ENCODE data around the gene PPP1R27. TPM values are rescaled to one million over a fixed set of nuclear protein-coding genes. Genes with fewer than 3 reads are reported as not detected.

PPP1R27 gene
- polyA plus RNA-seq, 1 donor (not counting 4 experiments of a cell fraction or from before 2014, with no cell fraction given) = 0.12 TPM

DNA sequence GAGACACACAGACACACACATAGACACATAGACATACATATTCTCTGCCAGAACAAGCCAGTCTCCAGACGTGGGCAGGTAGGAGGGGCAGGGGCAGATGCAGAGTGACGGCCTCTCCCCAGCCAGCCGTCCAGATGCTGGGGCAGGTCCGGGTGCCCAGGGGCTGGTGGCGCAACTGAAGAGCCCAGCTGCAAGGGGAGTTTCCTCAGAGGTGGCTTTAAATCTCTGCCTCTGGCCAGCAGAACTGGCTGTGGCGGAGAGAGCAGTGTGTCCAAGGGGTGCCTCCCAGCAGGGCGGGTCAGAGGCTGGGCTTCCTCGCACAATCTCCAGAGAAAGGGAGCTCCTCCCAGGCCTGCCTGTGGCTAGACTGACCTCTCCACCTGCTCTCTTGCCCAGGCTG, 40.3 kb downstream of the PPP1R27 start:
- H2AFZ ChIP-seq (ENCODE audit: control insufficient read depth, low read length) = no peak overlapping the region

GRCh38 chr17:81794074-81794476, 40.8 kb downstream of the PPP1R27 start:
- H3K27me3 ChIP-seq (ENCODE audit: control insufficient read depth, extremely low read depth, insufficient read depth, low read length) = no peaks in the 10 kb centered on the region
- TF ChIP-seq EZH2 (IDR thresholded peaks at IDR 0.05; ENCODE audit: low read length) (no peak), CTCF (optimal IDR thresholded peaks at IDR 0.05 in 1 of 3, IDR thresholded peaks at IDR 0.05 in 1 of 3, conservative IDR thresholded peaks at IDR 0.05 in 1 of 3; ENCODE audit: extremely low read depth in 1 of 3, insufficient read depth in 2 of 3, low read length in 3 of 3) (no peak)
- no peaks in the 10 kb centered on the region for H3K9me3 ChIP-seq (ENCODE audit: control insufficient read depth, low read depth, low read length)
- H3K79me2 ChIP-seq (ENCODE audit: control insufficient read depth, insufficient read depth, low read length) = no peaks in the 10 kb centered on the region
- dilution Hi-C loops (cut with MboI; ENCODE audit: extremely low pct_ligation_motif_present, low sequenced_read_pairs) = no loop called here
- H3K9ac ChIP-seq (ENCODE audit: control insufficient read depth, extremely low read depth, insufficient read depth, low read length) = no peak overlapping the region
- FAIRE-seq = no peak
- no peaks in the 10 kb centered on the region for H3K9me1 ChIP-seq (ENCODE audit: control insufficient read depth, extremely low read depth, insufficient read depth, low read length)
- no peak for DNase-seq (ENCODE audit: low read depth, low spot score)
- H3K4me1 ChIP-seq (ENCODE audit: control insufficient read depth, extremely low read depth, insufficient read depth, low read length) = no peaks in the 10 kb centered on the region
- H2AFZ ChIP-seq (ENCODE audit: control insufficient read depth, low read length) = no peak overlapping the region
- H3K4me3 ChIP-seq (ENCODE audit: control insufficient read depth in 2 of 3, extremely low read depth in 1 of 3, insufficient read depth in 2 of 3, low read depth in 1 of 3, low read length in 3 of 3) = no peak overlapping the region
- no peak overlapping the region for H3K27ac ChIP-seq (ENCODE audit: control insufficient read depth, insufficient read depth, low read length)
- no peaks in the 10 kb centered on the region for H3K36me3 ChIP-seq (ENCODE audit: control insufficient read depth in 2 of 2, extremely low read depth in 1 of 2, insufficient read depth in 2 of 2, low read length in 2 of 2)
- no peaks in the 10 kb centered on the region for H4K20me1 ChIP-seq (ENCODE audit: control insufficient read depth, extremely low read depth, insufficient read depth, low read length)
- H3K4me2 ChIP-seq (ENCODE audit: control insufficient read depth, extremely low read depth, insufficient read depth, low read depth, low read length) = no peak overlapping the region

More for the DNA sequence above, 40.3 kb downstream of the PPP1R27 start:
- Histone ChIP-seq H4K20me1 (ENCODE audit: control insufficient read depth, extremely low read depth, insufficient read depth, low read length) (no peaks in the 10 kb centered on the region), H3K36me3 (ENCODE audit: control insufficient read depth in 2 of 2, extremely low read depth in 1 of 2, insufficient read depth in 2 of 2, low read length in 2 of 2) (no peaks in the 10 kb centered on the region), H3K27me3 (ENCODE audit: control insufficient read depth, extremely low read depth, insufficient read depth, low read length) (no peaks in the 10 kb centered on the region), H3K4me2 (ENCODE audit: control insufficient read depth, extremely low read depth, insufficient read depth, low read depth, low read length) (no peak overlapping the region), H3K9ac (ENCODE audit: control insufficient read depth, extremely low read depth, insufficient read depth, low read length) (no peak overlapping the region), H3K9me3 (ENCODE audit: control insufficient read depth, low read depth, low read length) (no peaks in the 10 kb centered on the region), H3K79me2 (ENCODE audit: control insufficient read depth, insufficient read depth, low read length) (no peaks in the 10 kb centered on the region), H3K27ac (ENCODE audit: control insufficient read depth, insufficient read depth, low read length) (no peak overlapping the region), H3K4me1 (ENCODE audit: control insufficient read depth, extremely low read depth, insufficient read depth, low read length) (no peaks in the 10 kb centered on the region), H3K4me3 (ENCODE audit: control insufficient read depth in 2 of 3, extremely low read depth in 1 of 3, insufficient read depth in 2 of 3, low read depth in 1 of 3, low read length in 3 of 3) (no peak overlapping the region), H3K9me1 (ENCODE audit: control insufficient read depth, extremely low read depth, insufficient read depth, low read length) (no peaks in the 10 kb centered on the region)
- no peak for TF ChIP-seq CTCF (optimal IDR thresholded peaks at IDR 0.05 in 1 of 3, IDR thresholded peaks at IDR 0.05 in 1 of 3, conservative IDR thresholded peaks at IDR 0.05 in 1 of 3; ENCODE audit: extremely low read depth in 1 of 3, insufficient read depth in 2 of 3, low read length in 3 of 3)
- no peak for TF ChIP-seq EZH2 (IDR thresholded peaks at IDR 0.05; ENCODE audit: low read length)
- no peak for FAIRE-seq
- DNase-seq (ENCODE audit: low read depth, low spot score) = no peak
- dilution Hi-C loops (cut with MboI; ENCODE audit: extremely low pct_ligation_motif_present, low sequenced_read_pairs) = no loop called here

Measured in keratinocyte (primary cell).